Measurements from ENCODE around the gene CELSR1. TPM values are rescaled to one million over a fixed set of nuclear protein-coding genes. Genes with fewer than 3 reads are reported as not detected.
"Not testable (repeated sequence)": the region's sequence is repeated elsewhere in the genome, so short reads cannot be mapped to it uniquely, and the experiment has no call there.

The CELSR1 gene
- total and polyA plus RNA-seq, 2 donors (not counting 1 experiment from before 2014, with no cell fraction given), result 30.2 to 34.8 TPM

DNA sequence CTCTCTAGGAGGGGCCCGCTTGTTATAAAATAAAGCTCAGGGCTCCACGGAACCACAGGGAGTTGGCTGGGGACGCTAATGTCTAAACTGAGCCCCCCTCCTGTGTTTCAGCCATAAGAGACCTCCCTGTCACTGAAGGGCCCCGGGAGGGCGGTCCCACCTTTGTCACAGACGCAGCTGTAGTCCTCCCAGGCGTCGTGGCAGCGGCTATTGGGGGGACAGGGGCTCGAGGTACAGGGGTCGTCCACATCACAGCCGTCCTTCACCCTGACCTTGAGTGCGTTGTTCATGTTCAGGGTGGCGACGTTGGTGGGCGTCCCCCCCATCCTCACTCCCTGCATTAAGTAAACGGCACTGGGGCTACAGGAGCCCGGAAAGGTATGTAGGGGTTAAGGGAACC is 139.9 kb downstream of the CELSR1 start:
- ChIA-PET CTCF (interaction anchor here (0.5 kb wide), 1 partner anchor 132 kb away, joined by 4 read pairs; no protein-coding TSS in a partner anchor), POLR2A (no interaction called here)
- WGBS (ENCODE audit: insufficient coverage), result 98% methylated on average over 13 of the region's 18 CpGs
- Histone ChIP-seq H3K36me3 (replicated peaks in 1 of 2; ENCODE audit: control extremely low read depth in 1 of 2, control insufficient read depth in 1 of 2, extremely low read depth in 1 of 2, insufficient read depth in 2 of 2, low read length in 1 of 2) (peaks cover 0 to 56% of the 10 kb centered on the region in 2 experiments), H2AFZ (ENCODE audit: insufficient read depth, low read depth, low read length, poor library complexity, severe bottlenecking) (no peak overlapping the region), H3K27me3 (replicated peaks in 1 of 4; ENCODE audit: control extremely low read depth in 1 of 4, control insufficient read depth in 3 of 4, insufficient read depth in 4 of 4, low read length in 3 of 4) (no peaks in the 10 kb centered on the region), H3K4me3 (ENCODE audit: control extremely low read depth in 1 of 5, extremely low read depth in 1 of 5, insufficient read depth in 1 of 5, low read depth in 2 of 5, low read length in 4 of 5) (no peak overlapping the region), H3K79me2 (ENCODE audit: control insufficient read depth, insufficient read depth, low read length) (no peaks in the 10 kb centered on the region), H3K27ac (ENCODE audit: low read length in 2 of 2) (no peak overlapping the region), H3K9ac (ENCODE audit: low read length) (no peak overlapping the region), H4K20me1 (ENCODE audit: control insufficient read depth, insufficient read depth, low read length, poor library complexity, severe bottlenecking) (no peaks in the 10 kb centered on the region), H3K4me2 (replicated peaks; ENCODE audit: low read depth, low read length, poor library complexity, severe bottlenecking) (no peak overlapping the region), H3K9me3 (ENCODE audit: control extremely low read depth in 1 of 3, control insufficient read depth in 2 of 3, insufficient read depth in 1 of 3, low read length in 2 of 3) (no peaks in the 10 kb centered on the region), H3K4me1 (ENCODE audit: control insufficient read depth in 2 of 2, insufficient read depth in 2 of 2, low read length in 2 of 2) (no peaks in the 10 kb centered on the region)
- no peak for DNase-seq
- Mint-ChIP-seq H3K27me3 (no peaks in the 10 kb centered on the region), H3K27ac (no peak overlapping the region), H3K9me3 (ENCODE audit: insufficient read depth) (no peaks in the 10 kb centered on the region), H3K4me1 (no peaks in the 10 kb centered on the region), H3K4me3 (no peak overlapping the region)
- intact Hi-C loops (cut with micrococcal nuclease), result no loop called here
- no peak for ATAC-seq (ENCODE audit: low read depth)
- TF ChIP-seq EZH2 (IDR thresholded peaks at IDR 0.05; ENCODE audit: borderline replicate concordance, insufficient read depth, low read depth, low read length, poor library complexity, severe bottlenecking), result no peak
- TF ChIP-seq, protein P1, sequence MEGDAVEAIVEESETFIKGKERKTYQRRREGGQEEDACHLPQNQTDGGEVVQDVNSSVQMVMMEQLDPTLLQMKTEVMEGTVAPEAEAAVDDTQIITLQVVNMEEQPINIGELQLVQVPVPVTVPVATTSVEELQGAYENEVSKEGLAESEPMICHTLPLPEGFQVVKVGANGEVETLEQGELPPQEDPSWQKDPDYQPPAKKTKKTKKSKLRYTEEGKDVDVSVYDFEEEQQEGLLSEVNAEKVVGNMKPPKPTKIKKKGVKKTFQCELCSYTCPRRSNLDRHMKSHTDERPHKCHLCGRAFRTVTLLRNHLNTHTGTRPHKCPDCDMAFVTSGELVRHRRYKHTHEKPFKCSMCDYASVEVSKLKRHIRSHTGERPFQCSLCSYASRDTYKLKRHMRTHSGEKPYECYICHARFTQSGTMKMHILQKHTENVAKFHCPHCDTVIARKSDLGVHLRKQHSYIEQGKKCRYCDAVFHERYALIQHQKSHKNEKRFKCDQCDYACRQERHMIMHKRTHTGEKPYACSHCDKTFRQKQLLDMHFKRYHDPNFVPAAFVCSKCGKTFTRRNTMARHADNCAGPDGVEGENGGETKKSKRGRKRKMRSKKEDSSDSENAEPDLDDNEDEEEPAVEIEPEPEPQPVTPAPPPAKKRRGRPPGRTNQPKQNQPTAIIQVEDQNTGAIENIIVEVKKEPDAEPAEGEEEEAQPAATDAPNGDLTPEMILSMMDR (IDR thresholded peaks at IDR 0.05), result no peak

DNA sequence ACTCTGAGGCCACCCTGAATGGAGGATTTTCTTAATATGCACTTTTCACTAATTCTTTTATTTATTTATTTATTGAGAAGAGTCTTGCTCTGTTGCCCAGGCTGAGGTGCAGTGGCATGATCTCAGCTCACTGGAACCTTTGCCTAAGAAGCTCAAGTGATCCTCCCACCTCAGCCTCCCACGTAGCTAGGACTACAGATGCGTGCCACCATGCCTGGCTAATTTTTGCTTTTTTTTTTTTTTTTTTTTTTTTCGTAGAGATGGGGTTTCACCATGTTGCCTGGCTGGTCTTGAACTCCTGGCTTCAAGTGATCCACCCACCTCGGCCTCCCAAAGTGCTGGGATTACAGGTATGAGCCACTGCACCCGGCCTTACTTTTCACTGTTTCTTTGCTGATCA is 140.4 kb downstream of the CELSR1 start:
- H3K4me1 Mint-ChIP-seq; H2AFZ ChIP-seq (ENCODE audit: insufficient read depth, low read depth, low read length, poor library complexity, severe bottlenecking); H3K4me2 ChIP-seq (replicated peaks; ENCODE audit: low read depth, low read length, poor library complexity, severe bottlenecking); H3K27me3 Mint-ChIP-seq; H3K4me1 ChIP-seq (ENCODE audit: control insufficient read depth in 2 of 2, insufficient read depth in 2 of 2, low read length in 2 of 2); H3K4me3 ChIP-seq (ENCODE audit: control extremely low read depth in 1 of 5, extremely low read depth in 1 of 5, insufficient read depth in 1 of 5, low read depth in 2 of 5, low read length in 4 of 5); H3K9me3 Mint-ChIP-seq (ENCODE audit: insufficient read depth); DNase-seq; H3K4me3 Mint-ChIP-seq; intact Hi-C loops (cut with micrococcal nuclease); H3K9ac ChIP-seq (ENCODE audit: low read length); POLR2A ChIA-PET; H3K27ac Mint-ChIP-seq; ATAC-seq (ENCODE audit: low read depth); H3K79me2 ChIP-seq (ENCODE audit: control insufficient read depth, insufficient read depth, low read length); H4K20me1 ChIP-seq (ENCODE audit: control insufficient read depth, insufficient read depth, low read length, poor library complexity, severe bottlenecking); H3K27me3 ChIP-seq (replicated peaks in 1 of 4; ENCODE audit: control extremely low read depth in 1 of 4, control insufficient read depth in 3 of 4, insufficient read depth in 4 of 4, low read length in 3 of 4); H3K9me3 ChIP-seq (ENCODE audit: control extremely low read depth in 1 of 3, control insufficient read depth in 2 of 3, insufficient read depth in 1 of 3, low read length in 2 of 3); H3K27ac ChIP-seq (ENCODE audit: low read length in 2 of 2): not testable (repeated sequence)
- CTCF ChIA-PET, result interaction anchor here (0.5 kb wide), 1 partner anchor 132 kb away, joined by 4 read pairs; no protein-coding TSS in a partner anchor
- WGBS (ENCODE audit: insufficient coverage), result 87% methylated on average over 2 of the region's 5 CpGs
- peaks cover 0 to 58% of the 10 kb centered on the region in 2 experiments for H3K36me3 ChIP-seq (replicated peaks in 1 of 2; ENCODE audit: control extremely low read depth in 1 of 2, control insufficient read depth in 1 of 2, extremely low read depth in 1 of 2, insufficient read depth in 2 of 2, low read length in 1 of 2)
